ENCODE measurements around the gene KIF21A.

- TF ChIP-seq EZH2 (IDR thresholded peaks at IDR 0.05) (no peak), CTCF (IDR thresholded peaks at IDR 0.05 in 2 of 3, conservative IDR thresholded peaks at IDR 0.05 in 1 of 3; ENCODE audit: borderline replicate concordance in 1 of 3, insufficient read depth in 1 of 3, low read depth in 2 of 3, low read length in 2 of 3) (no peak), REST (IDR thresholded peaks at IDR 0.05; ENCODE audit: low read depth) (no peak), POLR2A (IDR thresholded peaks at IDR 0.05; ENCODE audit: borderline replicate concordance, extremely low read depth, insufficient read depth, insufficient read length) (no peak), SRF (IDR thresholded peaks at IDR 0.05; ENCODE audit: low read depth) (no peak), CEBPB (IDR thresholded peaks at IDR 0.05; ENCODE audit: low read depth) (no peak), EZH2phosphoT487 (IDR thresholded peaks at IDR 0.05; ENCODE audit: borderline replicate concordance) (no peak), POLR2AphosphoS5 (IDR thresholded peaks at IDR 0.05; ENCODE audit: low read depth, low read length) (no peak), MAX (IDR thresholded peaks at IDR 0.05) (no peak)
Observed at GRCh38 chr12:39441189-39441962, 1.5 kb downstream of the KIF21A start.

All from HCT116 (cell line).